Left colon (tissue), 2 donors: ENCODE data around the gene STX1B. TPM values are rescaled to one million over a fixed set of nuclear protein-coding genes. Genes with fewer than 3 reads are reported as not detected.

Experiments
- ATAC-seq: fragments of 200-7000 bp; cut with Tn5 transposase; one replicate; pipeline ENCODE4 v1.9.1; 2020; ENCODE audit warnings: mild to moderate bottlenecking, moderate library complexity
- DNase-seq, 2 donors: peaks; one replicate each; pipeline ENCODE4 v3.0.0-alpha.2; 2020
- intact Hi-C, 2 donors: fragments of 100-400 bp; cut with DNase I in 1 of 2; cut with micrococcal nuclease in 1 of 2; formaldehyde crosslinking; loops; one replicate each; pipeline versions ENCODE4 v1.11.2 to v1.14.0; 2022; cut with DNase I, micrococcal nuclease
- total RNA-seq, 2 donors: library from RNA; stranded (reverse); fragmentation: NEBNext Ultra II Directional; extraction: Animal tissue kit (Norgen Biotek cat#: 25700); gene quantifications; one replicate each; pipeline ENCODE4 v1.2.1, GENCODE V29; 2021
- donor health status: DM: no; HTN: no; CAD: no.
- donor health status: DM: yes; HTN: yes; CAD: no.

Gene STX1B
- total RNA-seq, 2 donors from 2014 or later = 0.75 to 0.79 TPM

DNA sequence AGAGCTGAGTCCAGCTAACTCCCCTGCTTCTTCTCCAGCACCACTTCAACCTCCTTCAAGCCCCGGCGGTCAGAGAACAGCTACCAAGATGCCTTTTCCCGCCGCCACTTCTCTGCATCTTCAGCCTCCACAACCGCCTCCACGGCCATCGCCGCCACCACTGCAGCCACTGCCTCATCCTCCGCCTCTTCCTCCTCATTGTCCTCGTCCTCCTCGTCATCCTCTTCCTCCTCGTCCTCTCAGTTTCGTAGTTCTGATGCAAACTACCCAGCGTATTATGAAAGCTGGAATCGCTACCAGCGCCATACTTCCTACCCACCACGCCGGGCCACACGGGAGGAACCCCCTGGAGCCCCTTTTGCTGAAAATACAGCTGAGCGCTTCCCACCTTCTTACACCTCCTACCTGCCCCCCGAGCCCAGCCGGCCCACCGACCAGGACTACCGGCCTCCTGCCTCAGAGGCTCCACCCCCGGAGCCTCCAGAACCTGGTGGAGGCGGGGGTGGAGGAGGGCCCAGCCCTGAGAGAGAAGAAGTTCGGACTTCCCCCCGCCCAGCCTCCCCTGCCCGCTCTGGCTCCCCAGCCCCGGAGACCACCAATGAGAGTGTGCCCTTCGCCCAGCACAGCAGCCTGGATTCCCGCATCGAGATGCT, 45.7 kb downstream of the STX1B start:
- DNase-seq = no peak
- ATAC-seq = no peak
- intact Hi-C loops = loop anchor here in 1 of 2 donors (10.0 kb wide), 1 partner anchor 480 kb away; the partner anchor contains the start of gene ZNF843

DNA sequence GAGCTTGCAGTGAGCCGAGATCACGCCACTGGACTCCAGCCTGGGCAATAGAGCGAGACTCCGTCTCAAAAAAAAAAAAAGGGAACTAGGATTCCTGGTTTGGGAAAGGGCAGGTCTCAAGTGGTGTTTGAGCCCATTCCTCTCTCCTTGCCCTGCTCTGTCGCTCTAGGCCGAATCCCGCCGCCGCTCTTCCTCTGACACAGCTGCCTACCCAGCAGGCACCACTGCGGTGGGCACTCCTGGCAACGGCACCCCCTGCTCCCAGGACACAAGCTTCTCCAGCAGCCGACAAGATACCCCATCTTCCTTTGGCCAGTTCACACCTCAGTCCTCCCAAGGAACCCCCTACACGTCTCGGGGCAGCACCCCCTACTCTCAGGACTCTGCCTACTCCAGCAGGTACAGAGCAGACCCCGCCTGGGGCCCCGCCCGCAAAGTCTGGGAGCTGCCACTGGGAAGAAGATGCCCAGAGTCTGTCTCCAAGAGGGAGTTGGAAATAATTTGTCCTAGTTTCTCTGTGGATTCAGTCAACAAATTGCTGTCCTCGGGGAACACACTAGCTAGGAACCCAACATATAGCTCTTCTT, 46.4 kb downstream of the STX1B start:
- ATAC-seq = no peak
- intact Hi-C loops = loop anchor here in 1 of 2 donors (10.0 kb wide), 1 partner anchor 481 kb away; the partner anchor contains the start of gene ZNF843
- DNase-seq = no peak

DNA sequence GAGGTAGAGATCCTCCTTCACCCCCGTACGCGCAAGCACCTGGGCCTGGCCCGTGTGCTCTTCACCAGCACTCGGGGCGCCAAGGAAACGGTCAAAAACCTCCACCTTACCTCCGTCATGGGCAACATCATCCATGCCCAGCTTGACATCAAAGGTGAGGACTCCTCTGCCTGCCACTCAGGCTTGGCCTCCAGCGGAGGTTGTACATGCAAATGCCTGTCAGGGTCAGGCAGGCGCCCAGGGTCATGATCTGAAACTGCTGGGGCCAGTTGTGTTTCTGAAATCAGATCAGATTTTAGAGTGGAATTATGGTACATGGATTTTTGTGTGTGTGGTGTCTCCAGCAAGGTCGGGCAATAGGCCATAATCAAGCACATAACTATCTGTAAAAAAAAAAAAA, 49.1 kb downstream of the STX1B start:
- ATAC-seq (no peak), DNase-seq (no peak)
- intact Hi-C loops = loop anchor here in 1 of 2 donors (10.0 kb wide), 1 partner anchor 483 kb away; the partner anchor contains the start of gene ZNF843

DNA sequence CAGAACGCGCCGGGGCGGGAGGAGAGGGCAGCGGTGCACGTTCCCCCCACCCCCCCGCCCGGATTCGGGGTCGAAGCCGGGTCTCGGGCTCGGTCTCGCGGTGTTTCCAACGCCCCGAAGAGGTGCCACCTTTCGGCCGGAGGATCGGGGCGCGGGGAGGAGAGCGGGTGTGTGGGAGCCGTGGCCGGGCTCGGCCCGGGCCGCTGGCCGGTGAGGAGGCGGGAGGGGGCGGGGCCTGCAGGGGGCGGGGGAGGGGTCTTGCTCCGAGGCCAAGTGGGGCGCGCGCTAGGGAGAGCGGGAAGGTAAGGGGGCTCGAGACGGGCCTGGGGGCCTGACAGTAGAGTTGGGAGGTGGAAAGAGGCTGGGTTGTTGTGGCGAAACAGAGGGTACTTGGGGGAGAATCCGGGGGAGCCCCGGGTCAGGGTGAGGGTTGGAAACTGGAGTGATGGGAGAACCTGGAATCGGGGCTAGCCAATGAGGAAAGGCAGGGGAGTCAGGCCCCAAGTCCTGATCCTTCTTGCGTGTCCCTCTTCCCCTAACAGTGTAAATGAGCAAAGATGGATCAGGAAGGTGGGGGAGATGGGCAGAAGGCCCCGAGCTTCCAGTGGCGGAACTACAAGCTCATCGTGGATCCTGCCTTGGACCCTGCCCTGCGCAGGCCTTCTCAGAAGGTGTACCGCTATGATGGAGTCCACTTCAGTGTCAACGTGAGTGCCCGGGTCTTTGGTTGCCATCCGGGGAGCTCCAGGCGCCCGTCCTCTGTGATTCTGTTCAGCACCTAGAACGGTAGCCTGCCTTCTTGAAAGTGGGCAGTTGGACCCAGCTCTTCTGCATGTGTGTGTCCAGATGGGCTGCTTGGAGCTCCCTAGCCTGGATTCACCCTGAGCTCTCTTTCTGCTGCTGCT, 52.0 kb downstream of the STX1B start:
- DNase-seq (peak in 1 of 2 donors; percentile 55), ATAC-seq (peak; percentile 14)
- intact Hi-C loops = no loop called here

DNA sequence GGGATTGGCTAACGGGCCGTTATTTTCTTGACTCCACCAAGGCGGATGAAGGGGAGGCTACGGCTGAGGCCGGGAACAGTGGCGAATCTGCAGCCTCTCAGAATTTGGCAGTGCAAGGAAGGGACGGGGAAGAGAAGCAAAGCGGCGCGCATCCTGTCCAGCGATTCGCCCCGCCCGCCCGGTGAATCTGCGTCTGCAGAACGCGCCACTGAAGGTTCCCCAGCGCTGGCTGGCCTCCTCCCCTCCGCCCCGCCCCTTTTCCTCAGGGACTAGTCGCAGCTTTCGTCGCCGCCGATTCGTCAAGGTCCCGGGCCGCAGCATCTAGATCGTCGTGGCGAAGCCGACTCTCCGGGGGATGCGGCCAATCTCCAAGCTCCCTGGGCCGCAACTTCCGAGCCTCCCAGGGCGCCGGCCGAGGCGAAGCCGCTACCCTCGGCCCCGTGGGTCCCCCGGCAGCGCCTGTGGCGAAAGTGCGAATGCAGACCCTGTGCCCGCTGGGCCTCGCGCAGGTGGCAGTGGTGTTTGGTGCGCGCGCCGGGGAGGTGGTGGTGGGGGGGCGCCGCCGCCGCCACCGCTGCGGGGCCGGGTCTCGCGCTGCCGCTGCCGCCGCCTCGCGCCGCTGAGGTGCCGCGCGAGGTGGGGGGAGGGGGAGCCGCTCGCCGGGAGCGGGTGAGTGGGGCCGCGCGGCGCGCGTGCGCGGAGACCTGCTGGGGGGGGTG, 52.8 kb downstream of the STX1B start, which contains the start of gene SETD1A:
SETD1A (plus strand) TSS at position 299 of the 719 bp plus-strand sequence. CDS start 978 bp downstream, outside the sequence.
- peak; percentile 87 for ATAC-seq
- intact Hi-C loops = no loop called here
- DNase-seq = peak; percentile 97 to 98

DNA sequence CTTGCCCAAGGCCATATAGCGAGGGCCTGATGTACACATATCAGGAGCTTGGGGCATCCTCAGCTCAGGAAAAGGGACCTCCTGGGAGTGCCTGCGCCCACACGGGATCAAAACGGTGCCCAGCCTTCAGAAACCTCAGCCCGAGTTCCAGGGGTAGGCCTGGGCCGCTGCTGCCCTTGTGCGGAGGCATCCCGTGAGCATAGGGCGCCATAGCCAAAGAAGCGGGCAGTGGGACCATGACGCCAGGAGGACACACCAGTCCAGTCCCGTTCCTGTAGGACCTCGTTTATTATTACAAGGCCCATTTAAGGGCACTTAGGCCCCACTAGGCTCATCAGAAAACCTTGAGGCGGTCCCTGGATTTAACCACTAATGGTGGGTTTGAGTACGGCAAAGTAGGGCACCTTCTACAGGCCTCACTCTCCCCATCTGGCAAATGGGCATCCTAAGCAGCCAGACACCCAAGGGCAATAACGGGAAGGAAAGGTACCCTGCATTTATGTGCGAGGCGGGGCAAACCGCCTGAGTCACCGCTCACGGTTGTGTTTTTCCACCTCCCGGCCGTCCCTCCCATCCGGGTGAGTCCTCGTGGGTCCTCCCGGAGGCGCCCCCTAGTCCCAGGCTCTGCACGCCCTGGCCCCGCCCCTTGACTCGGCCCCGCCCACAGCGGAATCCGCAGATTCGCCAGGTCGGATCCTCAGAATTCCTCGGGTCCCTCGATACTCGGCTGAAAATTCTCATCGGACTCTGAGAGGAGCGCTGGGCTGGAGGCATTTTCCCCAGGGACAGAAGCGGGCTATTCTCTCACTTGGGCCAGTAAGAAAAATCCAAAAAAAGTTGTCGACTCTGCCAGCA, 53.6 kb downstream of the STX1B start:
- ATAC-seq (peak; percentile 68), DNase-seq (peak; percentile 86 to 87)
- intact Hi-C loops = no loop called here

DNA sequence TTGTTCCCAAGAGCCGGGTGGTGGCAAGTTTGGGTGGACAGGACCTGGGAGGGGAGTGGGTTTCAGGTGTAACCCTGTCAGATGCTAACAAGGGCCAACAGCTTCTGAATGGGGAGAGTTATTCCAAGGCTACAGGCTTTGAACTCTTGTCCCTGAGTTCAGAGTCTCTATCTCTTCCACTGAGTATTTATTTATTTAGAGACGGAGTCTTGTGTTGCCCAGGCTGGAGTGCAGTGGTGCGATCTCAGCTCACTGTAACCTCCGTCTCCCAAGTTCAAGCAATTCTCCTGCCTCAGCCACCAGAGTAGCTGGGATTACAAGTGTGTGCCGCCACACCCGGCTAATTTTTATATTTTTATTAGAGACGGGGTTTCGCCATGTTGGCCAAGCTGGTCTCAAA, 55.4 kb downstream of the STX1B start:
- no peak for DNase-seq
- ATAC-seq = no peak
- intact Hi-C loops = no loop called here

DNA sequence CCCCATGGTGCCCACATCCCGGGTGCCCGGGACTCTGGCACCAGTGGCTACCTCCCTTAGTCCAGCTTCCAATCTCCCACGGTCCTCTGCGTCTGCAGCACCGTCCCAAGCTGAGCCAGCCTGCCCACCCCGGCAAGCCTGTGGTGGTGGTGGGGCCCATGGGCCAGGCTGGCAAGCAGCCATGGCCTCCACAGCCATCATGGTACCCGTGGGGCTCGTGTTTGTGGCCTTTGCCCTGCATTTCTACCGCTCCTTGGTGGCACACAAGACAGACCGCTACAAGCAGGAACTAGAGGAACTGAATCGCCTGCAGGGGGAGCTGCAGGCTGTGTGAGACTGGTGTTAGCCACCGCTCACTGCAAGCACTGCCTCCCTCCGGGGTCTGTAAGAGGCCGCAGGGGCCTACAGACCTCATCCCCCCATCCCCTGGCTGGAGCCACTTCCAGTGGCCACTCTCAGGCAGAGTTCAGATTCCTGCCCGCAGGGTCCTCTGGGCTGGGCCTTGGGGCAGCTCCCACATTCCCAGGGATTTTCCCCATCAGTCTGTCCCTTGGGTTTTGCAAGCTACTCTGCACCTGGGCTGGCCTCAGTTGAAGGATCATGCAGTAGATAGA, 56.8 kb downstream of the STX1B start:
- intact Hi-C loops = no loop called here
- ATAC-seq (no peak), DNase-seq (peak; percentile 59 to 75)

DNA sequence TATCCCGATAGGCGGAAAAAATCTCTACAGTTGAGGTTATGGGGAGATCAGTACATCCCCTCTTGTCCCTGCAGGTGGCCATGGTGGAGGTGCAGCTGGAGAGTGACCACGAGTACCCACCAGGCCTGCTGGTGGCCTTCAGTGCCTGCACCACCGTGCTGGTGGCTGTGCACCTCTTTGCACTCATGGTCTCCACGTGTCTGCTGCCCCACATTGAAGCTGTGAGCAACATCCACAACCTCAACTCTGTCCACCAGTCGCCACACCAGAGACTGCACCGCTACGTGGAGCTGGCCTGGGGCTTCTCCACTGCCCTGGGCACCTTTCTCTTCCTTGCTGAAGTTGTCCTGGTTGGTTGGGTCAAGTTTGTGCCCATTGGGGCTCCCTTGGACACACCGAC, 57.3 kb downstream of the STX1B start:
- intact Hi-C loops = no loop called here
- no peak for ATAC-seq

DNA sequence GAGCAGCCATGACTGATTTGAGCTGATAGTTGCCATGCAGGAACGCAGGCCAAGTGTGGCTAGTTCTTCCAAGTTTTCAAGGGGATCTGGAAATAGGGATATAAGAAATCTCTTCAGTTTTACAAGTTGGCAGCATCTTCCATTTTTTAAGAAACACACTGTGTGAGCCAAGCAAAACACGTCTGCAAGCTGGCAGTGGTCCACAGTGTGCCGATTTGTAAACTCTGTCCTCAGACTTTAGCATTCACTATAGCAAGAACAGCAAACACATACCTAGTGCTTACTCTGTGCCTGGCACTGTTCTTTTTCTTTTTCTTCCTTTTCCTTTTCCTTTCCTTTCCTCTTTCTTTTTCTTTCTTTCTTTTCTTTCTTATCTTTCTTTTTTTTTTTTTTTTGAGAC, 58.7 kb downstream of the STX1B start:
- DNase-seq (peak; percentile 36 to 70), ATAC-seq (no peak)
- intact Hi-C loops = no loop called here

More for the DNA sequence above, 57.3 kb downstream of the STX1B start:
- no peak for DNase-seq

DNA sequence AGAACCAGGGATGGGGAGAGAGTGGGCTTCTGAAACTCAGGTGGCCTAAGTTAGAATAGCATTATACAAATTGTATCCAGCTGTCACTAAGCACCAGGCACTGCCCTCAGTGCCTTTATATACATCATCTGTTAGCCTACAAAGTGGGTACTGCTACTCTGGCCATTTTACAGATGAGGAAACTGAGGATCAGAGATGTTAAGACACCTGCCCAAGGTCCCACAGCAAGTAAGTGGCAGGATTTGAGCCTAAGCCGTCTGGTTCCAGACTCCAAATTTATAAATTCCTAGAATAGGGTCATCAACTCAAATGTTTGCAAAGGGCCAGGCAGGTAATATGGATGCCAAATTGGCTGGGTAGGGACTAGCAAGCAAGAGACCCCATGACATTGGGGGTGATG, 59.2 kb downstream of the STX1B start:
- ATAC-seq (no peak), DNase-seq (no peak)
- intact Hi-C loops = no loop called here

DNA sequence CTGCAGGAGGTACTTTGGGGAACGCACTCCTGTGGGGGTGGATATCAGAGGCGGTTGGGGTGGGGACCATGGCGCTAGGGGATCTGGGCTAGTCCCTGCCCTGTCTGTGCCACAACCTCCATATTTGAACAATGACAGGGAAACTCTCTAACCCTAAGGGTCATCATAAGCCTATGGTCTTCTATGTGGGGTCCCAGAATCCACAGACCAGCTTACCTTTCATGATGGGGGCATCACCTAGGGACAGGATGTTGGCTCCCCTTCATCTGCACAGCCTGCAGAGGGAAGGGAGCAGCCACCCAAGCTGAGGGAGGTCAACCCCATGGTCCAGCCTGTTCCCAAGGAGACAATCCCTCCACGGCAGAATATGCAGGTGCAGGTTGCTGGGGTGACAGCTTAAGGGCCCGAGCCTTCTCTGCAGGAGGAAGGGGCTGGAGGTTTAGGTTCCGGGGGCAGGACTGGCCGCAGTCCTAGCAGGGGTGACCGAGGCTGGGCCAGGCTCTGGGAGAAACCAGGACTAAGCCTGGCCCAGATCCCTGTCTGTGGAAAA, 59.8 kb downstream of the STX1B start:
- ATAC-seq = no peak
- no peak for DNase-seq
- intact Hi-C loops = no loop called here

DNA sequence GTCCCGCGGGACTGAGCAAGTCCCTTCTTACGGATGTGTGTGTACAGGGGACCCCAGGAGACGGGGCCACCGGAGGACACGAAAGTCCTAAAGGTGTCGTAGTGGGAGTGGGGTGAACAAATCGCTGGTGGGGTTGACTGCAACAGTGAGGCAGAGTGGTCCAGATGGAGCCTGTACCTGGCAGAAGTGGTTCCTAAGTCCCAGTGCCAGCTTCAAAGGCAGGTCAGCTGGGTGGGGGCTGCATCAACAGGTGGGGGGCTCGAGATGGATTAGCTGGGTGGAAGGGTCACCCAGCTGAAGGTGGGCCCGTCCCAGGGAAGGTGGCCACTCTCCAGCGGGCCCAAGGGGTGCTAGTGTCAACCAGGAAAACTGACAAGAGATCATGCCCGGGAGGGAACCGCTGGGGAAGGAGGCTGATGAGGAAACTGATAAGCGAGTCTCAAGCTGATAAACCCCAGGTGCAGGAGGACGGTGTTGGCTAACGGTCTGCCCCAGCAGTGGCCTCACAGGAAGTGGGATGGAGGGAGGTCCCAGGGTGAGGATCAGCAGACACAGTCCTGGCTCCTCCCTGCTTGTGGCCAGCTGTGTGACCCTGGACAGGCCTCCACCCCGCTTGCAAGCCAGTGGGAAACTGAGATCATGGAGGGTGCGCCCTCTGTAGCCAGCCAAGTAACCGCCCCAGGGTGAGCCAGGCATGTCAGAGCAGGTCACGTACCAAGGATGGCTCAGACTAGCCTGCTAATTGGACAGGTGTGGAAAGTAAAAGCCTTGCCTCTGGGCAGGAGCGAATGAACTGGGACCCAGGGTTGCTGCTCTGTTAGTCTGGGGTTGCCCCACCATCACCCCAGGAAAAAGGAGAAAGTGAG, 60.6 kb downstream of the STX1B start:
- intact Hi-C loops = no loop called here
- ATAC-seq = peak; percentile 66

DNA sequence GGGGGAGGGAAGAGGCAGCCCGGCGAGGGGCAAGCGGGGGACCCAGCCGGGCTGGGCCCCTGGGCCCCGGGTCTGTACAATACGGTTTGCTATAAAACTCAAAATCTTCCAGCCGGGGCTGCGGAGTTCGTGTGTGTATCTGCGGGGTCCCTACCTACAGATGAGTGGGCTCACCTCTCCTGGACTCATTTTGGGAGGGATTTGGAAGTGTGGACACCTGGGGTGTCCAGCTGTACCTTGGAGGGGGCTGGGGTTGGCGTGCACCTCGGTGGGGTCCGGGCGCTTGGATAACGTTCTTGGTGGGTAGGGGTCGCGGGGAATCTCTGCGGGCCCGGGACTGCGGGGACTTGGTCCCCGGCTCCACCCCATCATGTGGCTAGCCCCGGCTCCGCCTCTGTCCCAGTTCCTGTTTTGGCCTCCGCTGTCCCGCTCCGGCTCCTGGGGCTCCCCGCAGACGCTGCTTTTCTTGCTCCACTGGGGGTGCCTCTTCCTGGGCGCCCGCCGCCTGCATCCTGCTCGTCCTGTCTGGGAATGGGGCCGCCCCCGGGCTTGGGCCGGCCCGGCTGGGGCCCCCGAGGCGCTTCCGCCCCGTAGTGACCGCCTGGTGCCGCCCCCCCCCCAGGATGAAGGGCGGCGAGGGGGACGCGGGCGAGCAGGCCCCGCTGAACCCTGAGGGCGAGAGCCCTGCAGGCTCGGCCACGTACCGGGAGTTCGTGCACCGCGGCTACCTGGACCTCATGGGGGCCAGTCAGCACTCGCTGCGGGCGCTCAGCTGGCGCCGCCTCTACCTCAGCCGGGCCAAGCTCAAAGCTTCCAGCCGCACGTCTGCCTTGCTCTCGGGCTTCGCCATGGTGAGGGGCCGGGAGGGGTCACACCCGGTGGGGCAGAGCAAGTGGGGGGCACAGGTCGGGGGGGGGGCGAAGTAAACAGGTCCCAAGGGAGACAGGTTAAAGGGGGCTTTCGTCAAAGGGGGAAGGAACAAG, 61.5 kb downstream of the STX1B start, which contains the start of gene ORAI3:
ORAI3 (plus strand) TSS at position 402 of the 983 bp plus-strand sequence; CDS start at position 624, 222 bp downstream.
- DNase-seq (peak; percentile 80 to 82), ATAC-seq (peak; percentile 59)
- intact Hi-C loops = no loop called here

More for the DNA sequence above, 60.6 kb downstream of the STX1B start:
- DNase-seq = peak; percentile 77 to 92
